MM.1S (cell line): ENCODE data around the gene TET2.

Experiments used
- CTCF ChIP-seq: fragments of 300-600 bp; sonication (generic); IDR thresholded peaks from 2 replicates; pipeline ENCODE4 v1.5.1; 2016; ENCODE audit warnings: antibody characterized with exemption, low read length, mixed read lengths
- EZH2 ChIP-seq: fragments of 300-600 bp; sonication (generic); optimal IDR thresholded peaks from 2 replicates; pipeline ENCODE3; 2017; ENCODE audit warnings: low read depth, mild to moderate bottlenecking, antibody characterized with exemption, low read length, mixed read lengths
- EZH2phosphoT487 ChIP-seq: fragments of 300-600 bp; sonication (generic); IDR thresholded peaks from 2 replicates; pipeline ENCODE4 v1.6.1; 2018; ENCODE audit warnings: antibody characterized with exemption, low read length

GRCh38 chr4:105225500-105225899 lies 78.8 kb downstream of the TET2 start:
- TF ChIP-seq CTCF (no peak), EZH2phosphoT487 (no peak), EZH2 (no peak)
